ENCODE data around the gene LGALS9.
"Not testable (repeated sequence)": the region's sequence is repeated elsewhere in the genome, so short reads cannot be mapped to it uniquely, and the experiment has no call there.

The LGALS9 gene

GRCh38 chr17:27640790-27641189, 9.8 kb downstream of the LGALS9 start:
- Histone ChIP-seq H3K9me3 (ENCODE audit: low read depth, low read length) (no peaks in the 10 kb centered on the region), H3K36me3 (ENCODE audit: insufficient read depth, low read length) (no peaks in the 10 kb centered on the region), H3K4me3 (no peak overlapping the region), H3K27ac (no peak overlapping the region), H3K9ac (ENCODE audit: insufficient read length) (no peak overlapping the region)
- TF ChIP-seq FOXP2 (optimal IDR thresholded peaks at IDR 0.05; ENCODE audit: control extremely low read depth, extremely low read length, insufficient read depth) (no peak), EZH2 (IDR thresholded peaks at IDR 0.05) (no peak), POLR2AphosphoS5 (IDR thresholded peaks at IDR 0.05; ENCODE audit: borderline replicate concordance, low read depth, low read length) (no peak)
- no peak for DNase-seq (ENCODE audit: low read depth, low spot score)

- H3K4me3 ChIP-seq: no peak overlapping the region
- no peaks in the 10 kb centered on the region for H3K9me3 ChIP-seq (ENCODE audit: low read depth, low read length)
- no peak for DNase-seq (ENCODE audit: low read depth, low spot score)
- H3K27ac ChIP-seq: no peak overlapping the region
- H3K9ac ChIP-seq (ENCODE audit: insufficient read length): no peak overlapping the region
- H3K36me3 ChIP-seq (ENCODE audit: insufficient read depth, low read length): no peaks in the 10 kb centered on the region
- TF ChIP-seq FOXP2 (optimal IDR thresholded peaks at IDR 0.05; ENCODE audit: control extremely low read depth, extremely low read length, insufficient read depth) (no peak), EZH2 (IDR thresholded peaks at IDR 0.05) (no peak), POLR2AphosphoS5 (IDR thresholded peaks at IDR 0.05; ENCODE audit: borderline replicate concordance, low read depth, low read length) (no peak)
Observed at GRCh38 chr17:27644586-27644985, 13.6 kb downstream of the LGALS9 start.

GRCh38 chr17:27645621-27646020, 14.6 kb downstream of the LGALS9 start:
- DNase-seq (ENCODE audit: low read depth, low spot score); H3K27ac ChIP-seq; H3K9me3 ChIP-seq (ENCODE audit: low read depth, low read length); H3K36me3 ChIP-seq (ENCODE audit: insufficient read depth, low read length); H3K4me3 ChIP-seq; H3K9ac ChIP-seq (ENCODE audit: insufficient read length): not testable (repeated sequence)

- no peak overlapping the region for H3K27ac ChIP-seq
- TF ChIP-seq FOXP2 (optimal IDR thresholded peaks at IDR 0.05; ENCODE audit: control extremely low read depth, extremely low read length, insufficient read depth) (no peak), EZH2 (IDR thresholded peaks at IDR 0.05) (no peak), POLR2AphosphoS5 (IDR thresholded peaks at IDR 0.05; ENCODE audit: borderline replicate concordance, low read depth, low read length) (no peak)
- no peaks in the 10 kb centered on the region for H3K36me3 ChIP-seq (ENCODE audit: insufficient read depth, low read length)
- H3K9ac ChIP-seq (ENCODE audit: insufficient read length): no peak overlapping the region
- no peaks in the 10 kb centered on the region for H3K9me3 ChIP-seq (ENCODE audit: low read depth, low read length)
- DNase-seq (ENCODE audit: low read depth, low spot score): no peak
- H3K4me3 ChIP-seq: no peak overlapping the region
Observed at GRCh38 chr17:27646232-27646631, 15.2 kb downstream of the LGALS9 start.

- DNase-seq (ENCODE audit: low read depth, low spot score): no peak
- no peak overlapping the region for H3K9ac ChIP-seq (ENCODE audit: insufficient read length)
- no peaks in the 10 kb centered on the region for H3K36me3 ChIP-seq (ENCODE audit: insufficient read depth, low read length)
Observed at GRCh38 chr17:27647765-27648164, 16.8 kb downstream of the LGALS9 start.

GRCh38 chr17:27649111-27649571, 18.2 kb downstream of the LGALS9 start:
- H3K9me3 ChIP-seq (ENCODE audit: low read depth, low read length); H3K27ac ChIP-seq; H3K4me3 ChIP-seq; DNase-seq (ENCODE audit: low read depth, low spot score); H3K36me3 ChIP-seq (ENCODE audit: insufficient read depth, low read length); H3K9ac ChIP-seq (ENCODE audit: insufficient read length): not testable (repeated sequence)

More at GRCh38 chr17:27647765-27648164, 16.8 kb downstream of the LGALS9 start:
- no peak for TF ChIP-seq POLR2AphosphoS5 (IDR thresholded peaks at IDR 0.05; ENCODE audit: borderline replicate concordance, low read depth, low read length)
- no peak for TF ChIP-seq EZH2 (IDR thresholded peaks at IDR 0.05)
- no peak for TF ChIP-seq FOXP2 (optimal IDR thresholded peaks at IDR 0.05; ENCODE audit: control extremely low read depth, extremely low read length, insufficient read depth)
- Histone ChIP-seq H3K9me3 (ENCODE audit: low read depth, low read length) (no peaks in the 10 kb centered on the region), H3K27ac (no peak overlapping the region), H3K4me3 (no peak overlapping the region)

GRCh38 chr17:27649929-27650328, 18.9 kb downstream of the LGALS9 start:
- no peak for DNase-seq (ENCODE audit: low read depth, low spot score)
- Histone ChIP-seq H3K27ac (no peak overlapping the region), H3K9me3 (ENCODE audit: low read depth, low read length) (no peaks in the 10 kb centered on the region), H3K9ac (ENCODE audit: insufficient read length) (no peak overlapping the region), H3K4me3 (no peak overlapping the region), H3K36me3 (ENCODE audit: insufficient read depth, low read length) (no peaks in the 10 kb centered on the region)
- no peak for TF ChIP-seq FOXP2 (optimal IDR thresholded peaks at IDR 0.05; ENCODE audit: control extremely low read depth, extremely low read length, insufficient read depth)
- TF ChIP-seq EZH2 (IDR thresholded peaks at IDR 0.05): no peak
- no peak for TF ChIP-seq POLR2AphosphoS5 (IDR thresholded peaks at IDR 0.05; ENCODE audit: borderline replicate concordance, low read depth, low read length)

GRCh38 chr17:27650836-27651235, 19.8 kb downstream of the LGALS9 start:
- DNase-seq (ENCODE audit: low read depth, low spot score): no peak
- TF ChIP-seq FOXP2 (optimal IDR thresholded peaks at IDR 0.05; ENCODE audit: control extremely low read depth, extremely low read length, insufficient read depth) (no peak), POLR2AphosphoS5 (IDR thresholded peaks at IDR 0.05; ENCODE audit: borderline replicate concordance, low read depth, low read length) (no peak), EZH2 (IDR thresholded peaks at IDR 0.05) (no peak)
- Histone ChIP-seq H3K4me3 (no peak overlapping the region), H3K36me3 (ENCODE audit: insufficient read depth, low read length) (no peaks in the 10 kb centered on the region), H3K27ac (no peak overlapping the region), H3K9me3 (ENCODE audit: low read depth, low read length) (no peaks in the 10 kb centered on the region), H3K9ac (ENCODE audit: insufficient read length) (no peak overlapping the region)

- H3K9ac ChIP-seq (ENCODE audit: insufficient read length): no peak overlapping the region
- H3K4me3 ChIP-seq: no peak overlapping the region
- no peak overlapping the region for H3K27ac ChIP-seq
- TF ChIP-seq EZH2 (IDR thresholded peaks at IDR 0.05) (no peak), FOXP2 (optimal IDR thresholded peaks at IDR 0.05; ENCODE audit: control extremely low read depth, extremely low read length, insufficient read depth) (no peak), POLR2AphosphoS5 (IDR thresholded peaks at IDR 0.05; ENCODE audit: borderline replicate concordance, low read depth, low read length) (no peak)
- DNase-seq (ENCODE audit: low read depth, low spot score): no peak
- no peaks in the 10 kb centered on the region for H3K9me3 ChIP-seq (ENCODE audit: low read depth, low read length)
- no peaks in the 10 kb centered on the region for H3K36me3 ChIP-seq (ENCODE audit: insufficient read depth, low read length)
Observed at GRCh38 chr17:27651411-27652345, 20.7 kb downstream of the LGALS9 start.

- H3K9me3 ChIP-seq (ENCODE audit: low read depth, low read length); H3K36me3 ChIP-seq (ENCODE audit: insufficient read depth, low read length); H3K9ac ChIP-seq (ENCODE audit: insufficient read length); H3K4me3 ChIP-seq; H3K27ac ChIP-seq; DNase-seq (ENCODE audit: low read depth, low spot score): not testable (repeated sequence)
Observed at GRCh38 chr17:27653449-27653971, 22.5 kb downstream of the LGALS9 start.

Measured in SK-N-MC (cell line).